H1 (cell line): ENCODE measurements around the gene TNNI2. TPM values are rescaled to one million over a fixed set of nuclear protein-coding genes. Genes with fewer than 3 reads are reported as not detected.

Experiments used
- CTCF ChIA-PET: fragments of 300-600 bp; sonication (Branson Sonifier 250); formaldehyde crosslinking; loops from one replicate; lab custom pipeline; 2021; ENCODE audit not compliant: partially characterized antibody; lab: Charles Lee
- POLR2A ChIA-PET: fragments of 300-600 bp; sonication (Branson Sonifier 250); formaldehyde crosslinking; loops from one replicate; lab custom pipeline; 2021; ENCODE audit warnings: inconsistent platforms; ENCODE audit not compliant: partially characterized antibody; lab: Charles Lee
- DNase-seq, 2 experiments: peaks; one replicate each; pipeline versions ENCODE4 v3.0.0 to v3.0.0-alpha.2; 2010 to 2022; ENCODE audit warnings: low spot score in 2 of 2, low read depth in 1 of 2, mixed read lengths in 1 of 2
- FAIRE-seq: peaks from 2 replicates; lab custom pipeline; 2011; peaks lifted over from hg19 to GRCh38; lab: Jason Lieb, UNC
- H2AFZ ChIP-seq: 2 replicates; pipeline ENCODE4 v1.8.1; 2012; ENCODE audit warnings: low read length, inconsistent platforms
- H2AK5ac ChIP-seq: 2 replicates; pipeline ENCODE4 v1.6.1; 2013; ENCODE audit warnings: low read depth, low read length
- H2BK120ac ChIP-seq: replicated peaks from 2 replicates; pipeline ENCODE3; 2013; ENCODE audit warnings: low read depth, low read length, inconsistent platforms
- H2BK12ac ChIP-seq: 2 replicates; pipeline ENCODE4 v1.6.1; 2013; ENCODE audit warnings: low read depth, low read length
- H2BK15ac ChIP-seq: 2 replicates; pipeline ENCODE4 v1.6.1; 2013; ENCODE audit warnings: low read length
- H2BK20ac ChIP-seq: 2 replicates; pipeline ENCODE4 v1.6.1; 2013; ENCODE audit warnings: low read length
- H2BK5ac ChIP-seq: 2 replicates; pipeline ENCODE4 v1.6.1; 2013; ENCODE audit warnings: low read depth, low read length
- H3K14ac ChIP-seq: 2 replicates; pipeline ENCODE4 v1.6.1; 2013; ENCODE audit warnings: inconsistent platforms; ENCODE audit not compliant: insufficient read length
- H3K18ac ChIP-seq: 2 replicates; pipeline ENCODE4 v1.6.1; 2013; ENCODE audit warnings: low read length; ENCODE audit errors: extremely low read depth
- H3K23ac ChIP-seq: 2 replicates; pipeline ENCODE4 v1.6.1; 2013; ENCODE audit warnings: inconsistent platforms; ENCODE audit not compliant: insufficient read length
- H3K23me2 ChIP-seq: 2 replicates; pipeline ENCODE4 v1.6.1; 2013; ENCODE audit warnings: low read depth, low read length
- H3K27ac ChIP-seq: 2 replicates; pipeline ENCODE4 v1.6.1; 2011; ENCODE audit warnings: low read depth, low read length, inconsistent platforms
- H3K27me3 ChIP-seq, 4 experiments: replicated peaks in 1 of 4; 1 replicate in 1 of 4; 2 replicates in 3 of 4; pipeline versions ENCODE4 v1.6.1 to v1.8.1; 2011 to 2013; ENCODE audit warnings: low read length in 3 of 4, mild to moderate bottlenecking in 3 of 4, inconsistent platforms in 2 of 4, mixed read lengths in 2 of 4, moderate library complexity in 1 of 4; ENCODE audit not compliant: control insufficient read depth in 3 of 4, insufficient read depth in 3 of 4; ENCODE audit errors: extremely low read depth in 1 of 4
- H3K36me3 ChIP-seq, 4 experiments: 2 replicates each; pipeline versions ENCODE4 v1.6.1 to v1.8.1; 2011 to 2013; ENCODE audit warnings: mild to moderate bottlenecking in 4 of 4, low read length in 3 of 4, moderate library complexity in 2 of 4, control low read depth in 1 of 4, inconsistent platforms in 1 of 4; ENCODE audit not compliant: insufficient read depth in 4 of 4, control insufficient read depth in 2 of 4
- H3K4ac ChIP-seq: replicated peaks from 2 replicates; pipeline ENCODE3; 2013; ENCODE audit warnings: low read length, low read depth, mixed read lengths, inconsistent platforms; ENCODE audit not compliant: insufficient read length
- H3K4me1 ChIP-seq, 4 experiments: replicated peaks in 1 of 4; 1 replicate in 1 of 4; 2 replicates in 3 of 4; pipeline versions ENCODE4 v1.6.1 to v1.8.1; 2011 to 2013; ENCODE audit warnings: low read length in 3 of 4, inconsistent platforms in 2 of 4, mixed read lengths in 1 of 4; ENCODE audit not compliant: insufficient read depth in 4 of 4, control insufficient read depth in 3 of 4
- H3K4me2 ChIP-seq, 2 experiments: 2 replicates each; pipeline versions ENCODE4 v1.6.1 to v1.8.1; 2011 to 2013; ENCODE audit warnings: low read depth in 2 of 2, low read length in 2 of 2, control low read depth in 1 of 2, inconsistent platforms in 1 of 2, mild to moderate bottlenecking in 1 of 2; ENCODE audit not compliant: insufficient read depth in 1 of 2
- H3K4me3 ChIP-seq, 4 experiments: fragments of 200-600, 300-600 bp in 1 of 4; sonication (generic), shearing (Covaris generic), sonication (Bioruptor Twin) in 1 of 4; 2 replicates each; pipeline versions ENCODE4 v1.5.1 to v1.8.1; 2011 to 2016; ENCODE audit warnings: low read length in 4 of 4, low read depth in 3 of 4, control low read depth in 2 of 4, inconsistent platforms in 2 of 4, mild to moderate bottlenecking in 2 of 4, mixed read lengths in 1 of 4, moderate library complexity in 1 of 4; ENCODE audit not compliant: insufficient read depth in 2 of 4; ENCODE audit errors: extremely low read depth in 1 of 4
- H3K56ac ChIP-seq: replicated peaks from 2 replicates; pipeline ENCODE3; 2013; ENCODE audit warnings: low read depth, mild to moderate bottlenecking, mixed read lengths, low read length, inconsistent platforms; ENCODE audit not compliant: insufficient read length
- H3K79me1 ChIP-seq: 2 replicates; pipeline ENCODE4 v1.6.1; 2013; ENCODE audit warnings: low read depth, low read length, control low read depth
- H3K79me2 ChIP-seq, 2 experiments: 2 replicates each; pipeline versions ENCODE4 v1.6.1 to v1.8.1; 2012 to 2013; ENCODE audit warnings: low read length in 2 of 2, mild to moderate bottlenecking in 2 of 2, inconsistent platforms in 1 of 2; ENCODE audit not compliant: insufficient read depth in 2 of 2, control insufficient read depth in 1 of 2
- H3K9ac ChIP-seq, 4 experiments: replicated peaks in 1 of 4; 1 replicate in 1 of 4; 2 replicates in 3 of 4; pipeline versions ENCODE4 v1.6.1 to v1.8.1; 2011 to 2013; ENCODE audit warnings: low read depth in 3 of 4, low read length in 3 of 4, control low read depth in 2 of 4, mild to moderate bottlenecking in 2 of 4, moderate library complexity in 2 of 4, inconsistent platforms in 1 of 4; ENCODE audit errors: extremely low read depth in 1 of 4
- H3K9me3 ChIP-seq, 2 experiments: 2 replicates each; pipeline versions ENCODE4 v1.6.1 to v1.8.1; 2012 to 2013; ENCODE audit warnings: mild to moderate bottlenecking in 2 of 2, moderate library complexity in 2 of 2, control low read depth in 1 of 2, inconsistent platforms in 1 of 2, low read depth in 1 of 2, low read length in 1 of 2, mixed read lengths in 1 of 2; ENCODE audit not compliant: insufficient read depth in 2 of 2
- H4K20me1 ChIP-seq, 2 experiments: replicated peaks in 1 of 2; 2 replicates each; pipeline versions ENCODE3 to v1.8.1; 2011 to 2013; ENCODE audit warnings: inconsistent platforms in 2 of 2, low read length in 2 of 2, mild to moderate bottlenecking in 1 of 2; ENCODE audit not compliant: insufficient read depth in 2 of 2, control insufficient read depth in 1 of 2
- H4K5ac ChIP-seq: 2 replicates; pipeline ENCODE4 v1.6.1; 2013; ENCODE audit warnings: low read length, low read depth, mixed read lengths, inconsistent platforms; ENCODE audit not compliant: insufficient read length
- H4K8ac ChIP-seq: 2 replicates; pipeline ENCODE4 v1.8.0; 2013; ENCODE audit warnings: mild to moderate bottlenecking, moderate library complexity, low read length, inconsistent platforms; ENCODE audit not compliant: insufficient read depth; ENCODE audit errors: extremely low read depth
- H4K91ac ChIP-seq: replicated peaks from 2 replicates; pipeline ENCODE3; 2013; ENCODE audit warnings: low read length, mixed read lengths, inconsistent platforms; ENCODE audit not compliant: insufficient read length
- CTBP2 ChIP-seq: IDR thresholded peaks from 2 replicates; pipeline ENCODE4 v1.7.0; 2011; ENCODE audit warnings: borderline replicate concordance, mild to moderate bottlenecking, moderate library complexity, mixed read lengths, low read length; ENCODE audit not compliant: insufficient read depth, insufficient read length
- CTCF ChIP-seq, 3 experiments: IDR thresholded peaks; 1 replicate in 2 of 3; 2 replicates in 1 of 3; pipeline versions ENCODE4 v1.5.1 to v1.6.1; 2011; ENCODE audit warnings: low read length in 3 of 3, mild to moderate bottlenecking in 3 of 3, inconsistent platforms in 2 of 3, low read depth in 1 of 3, moderate library complexity in 1 of 3; ENCODE audit not compliant: insufficient read depth in 1 of 3; ENCODE audit errors: control extremely low read depth in 1 of 3
- FOSL1 ChIP-seq: IDR thresholded peaks from 2 replicates; pipeline ENCODE4 v1.6.1; 2011; ENCODE audit warnings: mild to moderate bottlenecking, low read depth, low read length, moderate library complexity; ENCODE audit not compliant: insufficient read depth
- HDAC6 ChIP-seq: IDR thresholded peaks from one replicate; pipeline ENCODE4 v1.7.1; 2012; ENCODE audit warnings: low read depth, mild to moderate bottlenecking, inconsistent platforms, low read length, moderate library complexity
- POLR2AphosphoS5 ChIP-seq: IDR thresholded peaks from 2 replicates; pipeline ENCODE4 v1.6.1; 2011; ENCODE audit warnings: low read depth, low read length
- USF2 ChIP-seq: IDR thresholded peaks from 2 replicates; pipeline ENCODE4 v1.6.1; 2011; ENCODE audit warnings: low read length, improper control_type of control experiment
- YY1 ChIP-seq: IDR thresholded peaks from 2 replicates; pipeline ENCODE4 v1.6.1; 2011; ENCODE audit warnings: low read depth, mild to moderate bottlenecking, low read length
- WGBS, 2 experiments: shearing (Covaris generic) in 1 of 2; methylation state at CpG; one replicate each; pipeline versions ENCODE4 v1.1.6 to v1.1.7; 2013 to 2015; ENCODE audit warnings: low lambda C conversion rate in 2 of 2, mixed read lengths in 2 of 2, inconsistent platforms in 1 of 2, low coverage in 1 of 2, missing lambda C conversion rate in 1 of 2; ENCODE audit not compliant: insufficient replicate concordance in 2 of 2, insufficient coverage in 1 of 2, insufficient read length in 1 of 2; ENCODE audit errors: extremely low coverage in 1 of 2, missing lambda C conversion rate in 1 of 2; 5-methylcytosine and 5-hydroxymethylcytosine counted together
- polyA plus RNA-seq, 7 experiments: library from polyadenylated mRNA; depleted of rRNA in 3 of 7; stranded (reverse) in 5 of 7; unstranded in 2 of 7; fragments of >200 nt in 5 of 7; fragments of 200-250 nt in 2 of 7; gene quantifications; 1 replicate in 5 of 7; 2 replicates in 1 of 7; 4 replicates in 1 of 7; pipeline versions ENCODE4 v1.2.1 to v1.2.3, GENCODE V29; 2011 to 2013; ENCODE audit warnings: missing spikeins in 2 of 7, mixed read lengths in 2 of 7
- total RNA-seq: library from RNA; stranded (reverse); fragmentation: NEBNext Ultra II Directional; extraction: Animal tissue kit (Norgen Biotek cat#: 25700); gene quantifications from 2 replicates; pipeline ENCODE4 v1.2.1, GENCODE V29; 2021

Gene TNNI2
- total and polyA plus RNA-seq, 2 of the 8 experiments (the other 6 are each of a cell fraction or from before 2014, with no cell fraction given) = not detected

GRCh38 chr11:1862588-1863351 is 24.0 kb downstream of the TNNI2 start:
- H3K23me2 ChIP-seq = peaks cover 12% of the 10 kb centered on the region; the same call in 1 of the 2 replicates
- H3K4me2 ChIP-seq = no peak overlapping the region
- H3K79me1 ChIP-seq = no peaks in the 10 kb centered on the region
- H2AK5ac ChIP-seq = no peak overlapping the region; the same call in 1 of the 2 replicates
- H2BK12ac ChIP-seq = peak overlapping the region; percentile 84; the same call in 1 of the 2 replicates
- peak overlapping the region; percentile 46; the same call in 1 of the 2 replicates for H2BK15ac ChIP-seq
- H3K79me2 ChIP-seq = no peaks in the 10 kb centered on the region
- H3K14ac ChIP-seq = no peak overlapping the region
- H2BK20ac ChIP-seq = no peak overlapping the region
- H3K4ac ChIP-seq = no peak overlapping the region
- 86% methylated on average over 13 of the region's 14 CpGs; no CpG with 5 or more reads in 1 of the 2 experiments for WGBS, 2 experiments
- H3K18ac ChIP-seq = no peak overlapping the region
- no peak overlapping the region for H3K27ac ChIP-seq
- ChIA-PET POLR2A (no interaction called here), CTCF (interaction anchor here (1.0 to 1.8 kb wide), 5 partner anchors 12 to 293 kb away, joined by 3 to 6 read pairs (median 4); no protein-coding TSS in a partner anchor)
- H3K9me3 ChIP-seq = no peaks in the 10 kb centered on the region
- H2BK5ac ChIP-seq = no peak overlapping the region
- no peaks in the 10 kb centered on the region; a peak in 1 of 7 replicates for H3K27me3 ChIP-seq
- H4K8ac ChIP-seq = no peak overlapping the region
- FAIRE-seq (no peak), DNase-seq (no peak)
- H3K56ac ChIP-seq = no peak overlapping the region
- no peak overlapping the region for H2AFZ ChIP-seq
- no peak overlapping the region for H3K23ac ChIP-seq
- peaks cover 0 to 2% of the 10 kb centered on the region in 2 experiments for H4K20me1 ChIP-seq
- no peak overlapping the region for H2BK120ac ChIP-seq
- H3K36me3 ChIP-seq = no peaks in the 10 kb centered on the region
- peaks cover 0 to 16% (median 5%) of the 10 kb centered on the region in 4 experiments; a peak in 5 of 7 replicates for H3K4me1 ChIP-seq
- H4K91ac ChIP-seq = peak overlapping the region; percentile 6
- H3K9ac ChIP-seq = no peak overlapping the region
- no peak overlapping the region for H4K5ac ChIP-seq
- no peak overlapping the region for H3K4me3 ChIP-seq
- TF ChIP-seq POLR2AphosphoS5 = no peak
- no peak for TF ChIP-seq CTCF (IDR thresholded peaks at IDR 0.05; ENCODE audit: control extremely low read depth in 1 of 3, insufficient read depth in 1 of 3, low read depth in 1 of 3, low read length in 3 of 3)
- TF ChIP-seq CTBP2 = no peak
- TF ChIP-seq FOSL1 = no peak
- no peak for TF ChIP-seq HDAC6
- TF ChIP-seq YY1 = no peak
- TF ChIP-seq USF2 = no peak
